ENCODE results near the gene RPL18. TPM values are rescaled to one million over a fixed set of nuclear protein-coding genes. Genes with fewer than 3 reads are reported as not detected.

RPL18 gene
- total and polyA plus RNA-seq, 12 donors: 493 to 2,257 (median 564) TPM

- Histone ChIP-seq H3K9me3 (no peaks in the 10 kb centered on the region), H3K27me3 (no peaks in the 10 kb centered on the region), H3K36me3 (peaks cover 0 to 67% (median 3%) of the 10 kb centered on the region in 9 donors), H3K27ac (peak overlapping the region; percentile 46 to 84 (median 78)), H3K4me3 (peak overlapping the region in 4 of 10 donors; percentile 1 to 20 (median 13)), H3K4me1 (peaks cover 16 to 65% (median 57%) of the 10 kb centered on the region in 9 donors)
- intact Hi-C loops (cut with DNase I): loop anchor here in 2 of 10 donors (10.0 kb wide), 1 partner anchor 334 kb away; the partner anchor contains the start of gene FTL (in 2 of the 2)
- DNase-seq (no peak), ATAC-seq (no peak)
- 68 to 70% methylated on average over 3 of the region's 3 CpGs for WGBS, 2 donors
- TF ChIP-seq CTCF (IDR thresholded peaks at IDR 0.05): no peak
Observed at GRCh38 chr19:48631225-48631624, 12.2 kb upstream of the RPL18 start.

- intact Hi-C loops (cut with DNase I): loop anchor here in 2 of 10 donors (10.0 kb wide), 1 partner anchor 334 kb away; the partner anchor contains the start of gene FTL (in 2 of the 2)
- peak overlapping the region in 5 of 10 donors; percentile 1 to 20 (median 16) for H3K4me3 ChIP-seq
Observed at GRCh38 chr19:48630296-48631063, 11.5 kb upstream of the RPL18 start.

GRCh38 chr19:48629599-48630295 lies 10.8 kb upstream of the RPL18 start:
- peak in 1 of 2 donors; percentile 62 for DNase-seq

More at GRCh38 chr19:48630296-48631063, 11.5 kb upstream of the RPL18 start:
- H3K4me1 ChIP-seq: peaks cover 16 to 59% (median 52%) of the 10 kb centered on the region in 9 donors
- H3K9me3 ChIP-seq: no peaks in the 10 kb centered on the region
- 10 to 11% methylated on average over 47 of the region's 47 CpGs for WGBS, 2 donors
- TF ChIP-seq CTCF (IDR thresholded peaks at IDR 0.05): peak in 6 of 9 donors; percentile 26 to 57 (median 42)
- peak overlapping the region; percentile 46 to 84 (median 78) for H3K27ac ChIP-seq
- peaks cover 0 to 70% (median 3%) of the 10 kb centered on the region in 9 donors for H3K36me3 ChIP-seq
- ATAC-seq (peak; percentile 7 to 44 (median 24)), DNase-seq (peak; percentile 78 to 88)
- H3K27me3 ChIP-seq: no peaks in the 10 kb centered on the region

More at GRCh38 chr19:48629599-48630295, 10.8 kb upstream of the RPL18 start:
- ATAC-seq: peak in 7 of 8 donors; percentile 1 to 30 (median 11)
- Histone ChIP-seq H3K36me3 (peaks cover 0 to 70% (median 3%) of the 10 kb centered on the region in 9 donors), H3K27me3 (no peaks in the 10 kb centered on the region), H3K9me3 (no peaks in the 10 kb centered on the region), H3K4me1 (peaks cover 13 to 61% (median 49%) of the 10 kb centered on the region in 9 donors), H3K27ac (peak overlapping the region in 9 of 10 donors; percentile 69 to 84 (median 79)), H3K4me3 (peak overlapping the region in 1 of 10 donors; percentile 3)
- WGBS, 2 donors: 42 to 56% methylated on average over 48 of the region's 48 CpGs
- no peak for TF ChIP-seq CTCF (IDR thresholded peaks at IDR 0.05)
- intact Hi-C loops (cut with DNase I): loop anchor here in 2 of 10 donors (10.0 kb wide), 1 partner anchor 335 kb away; the partner anchor contains the start of gene FTL (in 2 of the 2)
